Spleen (tissue), 7 donors: ENCODE measurements around the gene THSD7A.

ENCODE experiments used
- CTCF ChIP-seq, 11 experiments: fragments of 200-600 bp in 7 of 11; fragments of 450-650 bp in 4 of 11; sonication (generic) in 4 of 11; IDR thresholded peaks in 8 of 11; conservative IDR thresholded peaks in 3 of 11; 1 replicate in 7 of 11; 2 replicates in 4 of 11; pipeline versions ENCODE4 v1.4.0 to v1.8.0; 2016 to 2021; ENCODE audit warnings: antibody characterized with exemption in 11 of 11, inconsistent platforms in 4 of 11, mild to moderate bottlenecking in 1 of 11
- POLR2A ChIP-seq, 3 donors: fragments of 450-650 bp; IDR thresholded peaks; one replicate each; pipeline ENCODE4 v1.5.1; 2017; ENCODE audit warnings: antibody characterized with exemption in 3 of 3, mild to moderate bottlenecking in 1 of 3
- POLR2AphosphoS5 ChIP-seq, 3 donors: sonication (generic); formaldehyde crosslinking; IDR thresholded peaks; one replicate each; pipeline ENCODE4 v1.5.1; 2017; ENCODE audit warnings: antibody characterized with exemption in 3 of 3
- donor health status: DM: no; HTN: no; CAD: no; lungs with moderate emphysema.
- donor health status: DM: no; HTN: no; CAD: no.
- donor health status: DM: no; HTN: no; CAD: no.

- TF ChIP-seq CTCF (IDR thresholded peaks at IDR 0.05 in 8 of 11, conservative IDR thresholded peaks at IDR 0.05 in 3 of 11) (no peak), POLR2A (IDR thresholded peaks at IDR 0.05) (no peak), POLR2AphosphoS5 (IDR thresholded peaks at IDR 0.05) (no peak)
These were observed 428.2 kb downstream of the THSD7A start for GRCh38 chr7:11403781-11404180.
